H7 (cell line): ENCODE data around the gene MAGEL2. TPM values are rescaled to one million over a fixed set of nuclear protein-coding genes. Genes with fewer than 3 reads are reported as not detected.

Experiments used
- total RNA-seq: library from RNA; depleted of rRNA; stranded (reverse); fragments of >200 nt; shearing (Covaris generic); gene quantifications from 2 replicates; pipeline ENCODE4 v1.2.3, GENCODE V29; 2014; rRNA removed

Gene MAGEL2
- total RNA-seq, 1 experiment from 2014 or later, result 1.1 TPM

Other genes with a start within 250 kb of the MAGEL2 start
- not detected in 2 replicates for gene GOLGA6L2, start 200.6 kb downstream of the MAGEL2 start, total RNA-seq
- not detected in 2 replicates for gene MKRN3, start 82.2 kb downstream of the MAGEL2 start, total RNA-seq
- 42.8 and 53.5 TPM in 2 replicates for gene NDN, start 39.4 kb upstream of the MAGEL2 start, total RNA-seq